CD4-positive, alpha-beta memory T cell (primary cell): Measurements from ENCODE around the gene GUCY2C. TPM values are rescaled to one million over a fixed set of nuclear protein-coding genes. Genes with fewer than 3 reads are reported as not detected.

Source experiments
- CTCF ChIA-PET: fragments of 350-600 bp; sonication (Branson Sonifier 250); formaldehyde crosslinking; loops from one replicate; lab custom pipeline; 2021; ENCODE audit warnings: inconsistent platforms; ENCODE audit not compliant: partially characterized antibody; lab: Charles Lee
- POLR2A ChIA-PET: fragments of 350-600 bp; sonication (Branson Sonifier 250); formaldehyde crosslinking; loops from one replicate; lab custom pipeline; 2021; ENCODE audit not compliant: partially characterized antibody; lab: Charles Lee
- DNase-seq, 5 donors: peaks; one replicate each; pipeline versions ENCODE4 v3.0.0 to v3.0.0-alpha.2; 2020 to 2022; ENCODE audit warnings: mixed read lengths in 1 of 5
- H3K27ac ChIP-seq: one replicate; pipeline ENCODE4 v1.7.0; 2013; ENCODE audit warnings: low read depth, low read length
- H3K27me3 ChIP-seq: 2 replicates; pipeline ENCODE4 v1.7.0; 2013; ENCODE audit warnings: mild to moderate bottlenecking, low read length, moderate library complexity; ENCODE audit not compliant: insufficient read depth
- H3K36me3 ChIP-seq: 2 replicates; pipeline ENCODE4 v1.7.0; 2013; ENCODE audit warnings: mild to moderate bottlenecking, low read length, moderate library complexity; ENCODE audit not compliant: insufficient read depth
- H3K4me1 ChIP-seq: 2 replicates; pipeline ENCODE4 v1.7.0; 2013; ENCODE audit warnings: mild to moderate bottlenecking, low read length, moderate library complexity; ENCODE audit not compliant: insufficient read depth
- H3K4me3 ChIP-seq, 2 donors: one replicate each; pipeline ENCODE4 v1.7.0; 2013; ENCODE audit warnings: low read length in 2 of 2, mild to moderate bottlenecking in 1 of 2
- H3K9me3 ChIP-seq, 2 donors: one replicate each; pipeline ENCODE4 v1.7.0; 2013; ENCODE audit warnings: low read length in 2 of 2, control low read depth in 1 of 2; ENCODE audit not compliant: control insufficient read depth in 1 of 2
- H3K27ac Mint-ChIP-seq, 7 donors: one replicate each; pipeline ENCODE4 v1.8.0; 2020 to 2021; ENCODE audit warnings: mixed read lengths in 7 of 7, mild to moderate bottlenecking in 6 of 7, inconsistent platforms in 3 of 7, moderate library complexity in 3 of 7
- H3K27me3 Mint-ChIP-seq, 2 donors: one replicate each; pipeline ENCODE4 v1.8.0; 2020 to 2021; ENCODE audit warnings: mixed read lengths in 2 of 2
- H3K36me3 Mint-ChIP-seq, 2 donors: one replicate each; pipeline ENCODE4 v1.8.0; 2020 to 2021; ENCODE audit warnings: mixed read lengths in 2 of 2, inconsistent platforms in 1 of 2, mild to moderate bottlenecking in 1 of 2
- H3K4me1 Mint-ChIP-seq, 4 donors: one replicate each; pipeline ENCODE4 v1.8.0; 2020 to 2021; ENCODE audit warnings: mixed read lengths in 4 of 4, mild to moderate bottlenecking in 1 of 4
- H3K4me3 Mint-ChIP-seq, 8 donors: one replicate each; pipeline ENCODE4 v1.8.0; 2020 to 2021; ENCODE audit warnings: mixed read lengths in 8 of 8, mild to moderate bottlenecking in 7 of 8, moderate library complexity in 6 of 8, inconsistent platforms in 3 of 8
- H3K9me3 Mint-ChIP-seq, 8 donors: one replicate each; pipeline ENCODE4 v1.8.0; 2020 to 2021; ENCODE audit warnings: mixed read lengths in 8 of 8, mild to moderate bottlenecking in 5 of 8, inconsistent platforms in 3 of 8, moderate library complexity in 1 of 8
- intact Hi-C: fragments of 100-400 bp; cut with micrococcal nuclease; formaldehyde crosslinking; loops from one replicate; pipeline ENCODE4 v1.15.1; 2023
- polyA plus RNA-seq, 2 donors: library from polyadenylated mRNA; unstranded; fragments of 300-500 nt; fragmentation: Illumina TruSeq; gene quantifications; one replicate each; pipeline ENCODE4 v1.2.3, GENCODE V29; 2021
- total RNA-seq, 2 experiments: library from RNA; stranded (reverse); gene quantifications; one replicate each; pipeline ENCODE4 v1.2.3, GENCODE V29; 2021

Gene GUCY2C
- total and polyA plus RNA-seq, 4 experiments from 2014 or later: not detected

GRCh38 chr12:14567351-14568162 is 128.8 kb downstream of the GUCY2C start, which contains the start of gene PLBD1:
TSS of gene PLBD1 (minus strand) at chr12:14567883. CDS start at chr12:14567696, 187 bp downstream.
- intact Hi-C loops: no loop called here
- Mint-ChIP-seq H3K4me1 (peaks cover 0 to 6% (median 4%) of the 10 kb centered on the region in 4 donors), H3K4me3 (peak within 1 kb of the TSS in 7 of 8 donors; percentile 1 to 66 (median 47)), H3K27me3 (peaks cover 19 to 39% of the 10 kb centered on the region in 2 donors), H3K9me3 (peaks cover 0 to 4% (median 0%) of the 10 kb centered on the region in 8 donors), H3K27ac (no peak within 1 kb of the TSS), H3K36me3 (no peaks in the 10 kb centered on the region)
- no peaks in the 10 kb centered on the region for H3K4me1 ChIP-seq
- POLR2A ChIA-PET: no interaction called here
- H3K27ac ChIP-seq: no peak within 1 kb of the TSS
- H3K36me3 ChIP-seq: no peaks in the 10 kb centered on the region
- H3K4me3 ChIP-seq: no peak within 1 kb of the TSS
- no peak for DNase-seq
- no peaks in the 10 kb centered on the region for H3K27me3 ChIP-seq
- CTCF ChIA-PET: no interaction called here
- H3K9me3 ChIP-seq: no peaks in the 10 kb centered on the region

- Mint-ChIP-seq H3K9me3 (peaks cover 0 to 4% (median 0%) of the 10 kb centered on the region in 8 donors), H3K27me3 (peaks cover 15 to 21% of the 10 kb centered on the region in 2 donors), H3K36me3 (no peaks in the 10 kb centered on the region), H3K27ac (no peak overlapping the region), H3K4me1 (peaks cover 0 to 15% (median 8%) of the 10 kb centered on the region in 4 donors), H3K4me3 (no peak overlapping the region)
- Histone ChIP-seq H3K4me1 (no peaks in the 10 kb centered on the region), H3K9me3 (no peaks in the 10 kb centered on the region), H3K27me3 (no peaks in the 10 kb centered on the region), H3K27ac (no peak overlapping the region), H3K36me3 (no peaks in the 10 kb centered on the region), H3K4me3 (no peak overlapping the region)
- CTCF ChIA-PET: no interaction called here
- intact Hi-C loops: no loop called here
- no peak for DNase-seq
- POLR2A ChIA-PET: no interaction called here
Measured at GRCh38 chr12:14564336-14564959, 132.0 kb downstream of the GUCY2C start.

GRCh38 chr12:14563046-14563445 is 133.4 kb downstream of the GUCY2C start:
- ChIA-PET POLR2A (no interaction called here), CTCF (no interaction called here)
- Mint-ChIP-seq H3K4me3 (no peak overlapping the region), H3K9me3 (peaks cover 0 to under 1% (median 0%) of the 10 kb centered on the region in 8 donors), H3K27me3 (peaks cover 9 to 16% of the 10 kb centered on the region in 2 donors), H3K36me3 (no peaks in the 10 kb centered on the region), H3K4me1 (peaks cover 0 to 17% (median 8%) of the 10 kb centered on the region in 4 donors), H3K27ac (no peak overlapping the region)
- intact Hi-C loops: no loop called here
- Histone ChIP-seq H3K27me3 (no peaks in the 10 kb centered on the region), H3K4me1 (no peaks in the 10 kb centered on the region), H3K9me3 (no peaks in the 10 kb centered on the region), H3K4me3 (no peak overlapping the region), H3K27ac (no peak overlapping the region), H3K36me3 (no peaks in the 10 kb centered on the region)
- DNase-seq: no peak

Other genes with a start within 250 kb of the GUCY2C start
- gene PLBD1, start 128.7 kb downstream of the GUCY2C start, total RNA-seq: under 1 TPM; 0.47 to 0.67 TPM
- gene PLBD1, start 128.7 kb downstream of the GUCY2C start, polyA plus RNA-seq: 1 to 10 TPM in 1 of 2 donors, under 1 TPM in 1; 0.22 to 1.6 TPM
- gene WBP11, start 106.9 kb upstream of the GUCY2C start, total RNA-seq: 10 to 100 TPM; 83.7 to 83.8 TPM
- 10 to 100 TPM; 45.8 to 78.0 TPM for gene WBP11, start 106.9 kb upstream of the GUCY2C start, polyA plus RNA-seq
- 1 to 10 TPM; 1.3 to 1.4 TPM for gene C12orf60, start 107.1 kb upstream of the GUCY2C start, total RNA-seq
- gene C12orf60, start 107.1 kb upstream of the GUCY2C start, polyA plus RNA-seq: 1 to 10 TPM in 1 of 2 donors, under 1 TPM in 1; 0.45 to 2.0 TPM
- gene SMCO3, start 117.6 kb upstream of the GUCY2C start, total RNA-seq: not detected
- under 1 TPM; 0.08 to 0.31 TPM for gene SMCO3, start 117.6 kb upstream of the GUCY2C start, polyA plus RNA-seq
- not detected for gene ART4, start 146.9 kb upstream of the GUCY2C start, total RNA-seq
- not detected for gene ART4, start 146.9 kb upstream of the GUCY2C start, polyA plus RNA-seq
- gene MGP, start 189.3 kb upstream of the GUCY2C start, total RNA-seq: under 1 TPM in 1 of 2 experiments, not detected in 1; 0.49 TPM
- not detected for gene MGP, start 189.3 kb upstream of the GUCY2C start, polyA plus RNA-seq
- 10 to 100 TPM in 1 of 2 experiments, 1 to 10 TPM in 1; 9.3 to 11.5 TPM for gene ERP27, start 241.9 kb upstream of the GUCY2C start, total RNA-seq
- 1 to 10 TPM; 3.4 to 4.5 TPM for gene ERP27, start 241.9 kb upstream of the GUCY2C start, polyA plus RNA-seq